ENCODE measurements around the gene MTUS2.

DNA sequence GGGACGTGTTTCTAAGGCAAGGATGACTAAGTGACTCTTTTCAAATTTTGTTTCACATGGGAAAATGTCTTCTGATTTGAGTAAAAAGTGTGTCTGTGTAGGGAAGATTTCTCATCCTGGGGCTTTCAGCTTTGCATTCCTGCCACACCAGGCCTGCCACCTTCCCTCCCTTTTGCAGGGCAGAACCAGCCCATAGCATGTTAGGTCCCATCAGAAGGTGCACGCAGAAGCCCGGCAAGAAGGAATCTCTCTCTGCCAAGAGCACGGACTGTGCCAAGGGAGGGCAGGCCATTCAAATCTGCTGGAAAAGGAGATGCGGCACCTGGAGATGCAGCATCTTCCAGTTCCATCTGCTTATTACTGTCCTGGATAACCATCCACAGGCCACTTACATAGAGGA, 563.3 kb downstream of the MTUS2 start:
- TF ChIP-seq, protein P1, sequence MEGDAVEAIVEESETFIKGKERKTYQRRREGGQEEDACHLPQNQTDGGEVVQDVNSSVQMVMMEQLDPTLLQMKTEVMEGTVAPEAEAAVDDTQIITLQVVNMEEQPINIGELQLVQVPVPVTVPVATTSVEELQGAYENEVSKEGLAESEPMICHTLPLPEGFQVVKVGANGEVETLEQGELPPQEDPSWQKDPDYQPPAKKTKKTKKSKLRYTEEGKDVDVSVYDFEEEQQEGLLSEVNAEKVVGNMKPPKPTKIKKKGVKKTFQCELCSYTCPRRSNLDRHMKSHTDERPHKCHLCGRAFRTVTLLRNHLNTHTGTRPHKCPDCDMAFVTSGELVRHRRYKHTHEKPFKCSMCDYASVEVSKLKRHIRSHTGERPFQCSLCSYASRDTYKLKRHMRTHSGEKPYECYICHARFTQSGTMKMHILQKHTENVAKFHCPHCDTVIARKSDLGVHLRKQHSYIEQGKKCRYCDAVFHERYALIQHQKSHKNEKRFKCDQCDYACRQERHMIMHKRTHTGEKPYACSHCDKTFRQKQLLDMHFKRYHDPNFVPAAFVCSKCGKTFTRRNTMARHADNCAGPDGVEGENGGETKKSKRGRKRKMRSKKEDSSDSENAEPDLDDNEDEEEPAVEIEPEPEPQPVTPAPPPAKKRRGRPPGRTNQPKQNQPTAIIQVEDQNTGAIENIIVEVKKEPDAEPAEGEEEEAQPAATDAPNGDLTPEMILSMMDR (conservative IDR thresholded peaks at IDR 0.05 in 1 of 2, IDR thresholded peaks at IDR 0.05 in 1 of 2; ENCODE audit: low read depth in 1 of 2, low read length in 2 of 2), result no peak
- no peak for TF ChIP-seq EZH2 (IDR thresholded peaks at IDR 0.05; ENCODE audit: low read length, missing control alignments)
